NCI-H1694 (cell line): Measurements from ENCODE around the gene PCNX2.
A peak's percentile ranks its signal among the peaks of the same experiment; 100 is the strongest.

Source experiments
- DNase-seq: peaks from one replicate; lab custom pipeline; 2025; lab: John Stamatoyannopoulos, UW

Gene PCNX2

GRCh38 chr1:233256789-233257188, 38.7 kb downstream of the PCNX2 start:
- DNase-seq = no peak

GRCh38 chr1:233256191-233256590, 39.3 kb downstream of the PCNX2 start:
- no peak for DNase-seq

DNA sequence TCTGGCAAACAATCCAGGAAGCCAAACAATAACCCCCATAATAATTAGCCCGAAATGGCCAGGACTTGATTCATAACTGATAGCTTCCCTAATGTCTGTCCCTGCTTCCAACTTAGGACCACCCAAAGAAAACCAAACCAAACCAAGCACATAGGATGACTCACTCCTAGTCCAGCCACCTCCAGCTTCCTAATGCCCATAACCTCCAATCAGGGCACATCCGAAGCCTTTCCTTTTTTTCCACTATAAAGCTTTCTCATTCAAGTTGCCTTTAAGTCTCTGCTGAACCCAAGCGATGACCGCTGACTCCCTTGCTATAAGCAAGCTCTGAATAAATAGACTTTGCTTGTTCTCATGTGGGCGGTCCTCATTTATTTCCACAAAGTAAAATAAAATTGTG, 40.4 kb downstream of the PCNX2 start:
- no peak for DNase-seq

DNA sequence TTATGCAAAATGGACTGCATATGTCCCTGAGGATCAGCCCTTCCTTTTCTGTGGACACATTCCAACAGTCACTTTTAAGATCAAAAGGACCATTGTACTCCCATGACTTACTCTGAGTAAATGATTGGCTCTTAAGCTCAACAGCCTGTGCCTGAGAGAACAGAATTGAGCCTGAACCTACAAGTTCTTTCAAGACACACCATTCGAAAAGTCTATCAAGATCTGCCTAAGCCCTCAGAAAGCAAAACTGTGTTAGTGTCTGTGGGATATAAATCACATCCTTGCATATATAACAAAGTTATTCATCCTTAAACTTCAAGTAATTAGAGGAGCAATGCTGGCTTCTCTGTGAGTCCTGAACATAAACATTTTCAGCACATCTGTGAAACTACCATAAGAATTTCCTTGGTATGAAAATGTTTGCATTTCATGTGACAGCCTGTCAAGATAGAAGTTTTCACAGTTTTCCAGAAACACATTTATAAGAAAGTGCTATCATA, 41.6 kb downstream of the PCNX2 start:
- DNase-seq = no peak

DNA sequence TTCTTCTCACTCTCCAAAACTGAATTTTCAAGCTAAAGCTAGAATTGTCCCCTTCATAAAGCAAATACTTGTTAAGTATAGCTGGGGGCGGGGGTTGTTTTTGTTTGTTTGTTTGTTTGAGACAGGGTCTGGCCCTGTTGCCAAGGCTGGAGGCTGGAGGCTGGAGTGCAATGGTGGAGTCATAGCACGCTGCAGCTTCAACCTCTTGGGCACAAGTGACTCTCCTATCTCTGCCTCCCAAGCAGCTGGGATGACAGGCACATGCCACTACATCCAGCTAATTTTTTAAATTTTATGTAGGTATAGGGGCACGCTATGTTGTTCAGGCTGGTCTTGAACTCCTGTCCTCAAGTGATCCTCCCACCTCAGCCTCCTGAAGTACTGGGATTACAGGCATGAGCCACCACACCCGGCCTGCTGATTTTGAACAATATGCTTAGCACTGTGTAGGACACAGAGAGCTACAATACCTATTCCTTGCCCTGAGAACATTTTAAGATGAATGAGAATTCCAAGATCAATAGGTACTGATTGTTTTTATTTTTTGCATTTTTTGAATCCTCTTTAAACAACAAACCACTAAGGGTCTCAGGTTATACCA, 42.2 kb downstream of the PCNX2 start:
- no peak for DNase-seq

GRCh38 chr1:233252441-233252840, 43.1 kb downstream of the PCNX2 start:
- DNase-seq = no peak

DNA sequence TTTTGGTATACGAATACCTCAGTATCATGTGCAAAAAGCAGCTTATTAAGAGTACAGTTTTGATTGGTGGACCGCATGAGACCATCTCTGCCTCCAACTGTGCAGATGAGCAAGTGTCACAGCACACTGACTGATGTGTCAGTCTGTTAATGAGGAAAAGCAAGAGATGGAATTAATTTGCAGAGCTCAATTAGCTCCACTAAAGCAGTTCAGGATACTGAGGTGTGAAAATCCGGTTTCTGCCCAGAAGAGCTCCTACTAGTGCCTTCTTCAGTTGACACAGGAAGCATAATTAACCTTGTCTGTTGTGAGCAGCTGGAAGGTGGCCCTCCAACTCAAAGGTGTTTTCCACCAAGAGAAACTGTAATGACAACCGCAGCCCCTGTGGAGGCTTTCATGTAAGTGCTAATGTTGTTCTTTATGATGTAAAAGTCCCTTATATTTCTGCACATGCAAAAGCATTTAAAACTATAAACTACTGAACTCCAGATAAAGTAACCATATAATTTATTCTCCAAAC, 44.3 kb downstream of the PCNX2 start:
- DNase-seq = no peak

DNA sequence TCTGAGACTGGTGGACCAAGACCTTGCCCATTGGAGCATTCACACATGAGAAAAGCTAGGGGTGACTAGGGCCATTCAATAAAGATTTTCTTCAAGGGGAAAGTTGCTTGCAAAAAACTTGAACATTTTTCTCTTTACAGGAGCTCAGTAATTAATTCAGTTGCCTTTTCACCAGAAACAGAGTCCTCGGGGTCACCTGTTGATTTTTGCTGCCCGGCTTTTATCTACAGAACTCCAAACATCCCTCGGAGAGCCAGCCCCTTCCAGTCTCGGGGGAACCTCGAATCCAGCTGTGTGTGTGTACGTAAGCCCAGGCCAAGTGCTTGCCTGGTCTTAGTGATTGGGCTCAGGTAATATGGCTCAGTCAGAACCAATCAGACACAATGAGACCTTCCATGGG, 47.5 kb downstream of the PCNX2 start:
- DNase-seq = no peak

DNA sequence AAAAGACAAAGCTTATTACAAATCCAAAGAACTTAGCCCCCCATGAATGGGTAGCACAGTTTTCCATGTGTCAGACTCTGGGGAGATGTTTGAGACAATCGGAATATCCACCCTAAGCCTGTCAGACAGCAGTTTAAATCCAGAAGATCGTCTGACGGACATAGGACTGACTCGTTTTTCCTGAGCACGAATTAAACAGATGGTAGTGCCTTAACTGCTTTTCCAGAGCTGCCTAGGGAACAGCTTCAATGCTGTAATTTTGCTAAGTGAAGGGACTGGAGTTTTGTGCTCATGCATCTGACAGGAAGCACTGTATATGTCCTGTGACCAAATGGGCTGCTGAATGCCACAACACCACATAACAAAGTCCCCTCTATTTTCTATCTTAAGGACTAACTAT, 48.6 kb downstream of the PCNX2 start:
- no peak for DNase-seq

GRCh38 chr1:233245191-233245765, 50.2 kb downstream of the PCNX2 start:
- DNase-seq = no peak

- no peak for DNase-seq
Measured at GRCh38 chr1:233244183-233244582, 51.3 kb downstream of the PCNX2 start.

GRCh38 chr1:233242827-233243483, 52.6 kb downstream of the PCNX2 start:
- no peak for DNase-seq

- DNase-seq = no peak
Measured at GRCh38 chr1:233241759-233242158, 53.8 kb downstream of the PCNX2 start.

DNA sequence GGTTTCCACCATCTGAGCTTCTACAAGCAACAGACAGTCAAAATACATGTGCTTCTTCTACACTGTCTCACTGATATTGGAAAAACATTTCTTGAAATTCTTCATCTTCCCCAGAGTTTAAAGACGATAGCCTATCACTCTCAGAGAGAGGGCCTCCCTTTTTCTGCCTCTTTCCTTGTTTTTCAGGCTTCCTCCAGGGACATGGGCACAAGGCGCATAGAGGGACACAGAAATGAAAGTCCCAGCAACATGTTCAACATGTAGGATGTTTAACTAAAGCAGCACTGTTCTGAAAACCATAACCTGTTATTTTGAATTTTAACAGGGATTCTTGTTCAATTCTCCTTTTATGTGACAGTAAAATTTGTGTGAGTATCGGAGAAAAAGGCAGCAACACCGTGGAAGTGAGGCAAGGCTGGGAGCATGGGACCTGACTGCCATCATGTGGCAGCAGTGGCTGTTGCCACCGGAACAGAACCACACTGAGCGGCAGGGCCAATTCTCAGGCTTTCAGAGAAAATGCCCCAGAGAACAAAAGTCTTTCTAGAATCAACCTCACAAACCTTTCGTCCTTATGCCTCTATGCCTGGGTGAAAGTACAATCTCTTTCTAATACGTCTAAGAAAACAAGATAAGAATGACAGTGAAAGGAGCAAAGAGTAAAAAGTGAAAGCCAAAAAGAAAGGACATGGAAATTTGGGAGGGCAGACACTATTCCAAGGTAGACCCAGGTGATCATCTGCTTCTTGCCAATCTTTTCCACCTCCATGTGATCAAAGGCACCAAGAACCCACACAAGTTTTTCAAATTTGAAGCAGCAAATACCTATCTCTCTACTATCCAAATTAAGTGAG, 54.5 kb downstream of the PCNX2 start:
- peak; percentile 57 for DNase-seq

- DNase-seq = no peak
Measured at GRCh38 chr1:233240371-233240770, 55.2 kb downstream of the PCNX2 start.

DNA sequence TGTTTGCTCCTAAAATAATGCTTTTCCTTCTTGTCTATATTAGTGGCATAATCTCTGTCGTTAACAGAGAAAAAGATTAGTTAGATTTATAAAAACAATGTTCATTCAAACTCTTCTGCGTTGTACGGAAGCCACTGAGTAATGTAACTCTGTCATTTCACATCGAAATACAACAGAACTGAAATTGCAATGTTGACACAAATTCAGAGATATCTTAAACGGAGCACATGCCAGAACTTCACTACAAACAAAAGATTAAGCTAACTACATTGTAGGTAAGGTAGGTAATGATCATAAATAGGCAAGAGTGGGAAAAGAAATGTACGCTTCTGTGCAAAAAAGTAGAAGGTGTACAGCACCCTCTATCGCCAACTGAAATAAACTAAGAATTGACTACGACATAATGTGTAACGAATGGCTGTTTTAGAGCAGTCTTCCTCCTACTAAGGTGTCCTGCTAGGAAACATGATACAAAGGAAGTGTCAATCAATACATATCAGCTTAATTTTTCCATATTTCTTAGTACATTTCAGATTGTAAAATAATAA, 56.6 kb downstream of the PCNX2 start:
- DNase-seq = peak; percentile 27

DNA sequence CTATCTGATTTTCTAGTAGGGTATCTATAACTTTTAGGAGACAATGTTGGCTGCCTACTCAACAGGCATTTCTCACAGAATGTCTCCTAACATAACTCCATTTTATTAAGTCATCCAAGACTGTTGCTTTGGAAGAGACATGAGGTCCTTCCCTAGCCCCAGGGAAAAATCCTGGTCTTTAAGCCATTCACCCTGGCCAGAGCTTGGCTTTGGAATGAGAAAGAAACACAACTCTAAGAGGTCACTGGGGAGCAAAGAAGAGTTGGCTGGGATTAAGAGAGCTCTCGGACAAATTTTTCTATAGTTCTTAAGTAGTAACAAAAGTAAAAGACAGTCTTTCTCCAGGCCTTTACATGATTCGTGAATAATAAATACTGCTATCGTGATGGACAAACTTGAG, 57.9 kb downstream of the PCNX2 start:
- DNase-seq = no peak

- no peak for DNase-seq
Measured at GRCh38 chr1:233233508-233234040, 62.0 kb downstream of the PCNX2 start.

DNA sequence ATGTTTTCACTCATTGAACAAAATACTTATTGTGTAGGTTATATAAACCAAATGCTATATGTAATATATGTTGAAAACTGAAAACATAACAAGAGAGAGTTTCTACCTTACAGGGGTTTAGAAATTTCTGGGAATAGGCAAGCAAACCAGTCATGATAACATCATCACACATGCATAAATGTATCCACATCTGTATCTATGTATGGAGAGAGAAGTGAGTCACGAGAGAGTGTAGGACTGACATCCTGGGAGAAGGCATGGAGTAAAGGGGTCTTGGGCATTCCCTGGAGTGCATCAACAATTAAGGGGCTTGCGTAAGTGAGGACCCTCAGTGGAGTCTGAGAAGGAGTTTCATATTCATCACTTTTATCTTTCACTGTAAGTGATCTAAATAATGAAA, 65.5 kb downstream of the PCNX2 start:
- no peak for DNase-seq

GRCh38 chr1:233229288-233229687, 66.2 kb downstream of the PCNX2 start:
- DNase-seq = no peak

GRCh38 chr1:233227930-233228465, 67.5 kb downstream of the PCNX2 start:
- DNase-seq = no peak

DNA sequence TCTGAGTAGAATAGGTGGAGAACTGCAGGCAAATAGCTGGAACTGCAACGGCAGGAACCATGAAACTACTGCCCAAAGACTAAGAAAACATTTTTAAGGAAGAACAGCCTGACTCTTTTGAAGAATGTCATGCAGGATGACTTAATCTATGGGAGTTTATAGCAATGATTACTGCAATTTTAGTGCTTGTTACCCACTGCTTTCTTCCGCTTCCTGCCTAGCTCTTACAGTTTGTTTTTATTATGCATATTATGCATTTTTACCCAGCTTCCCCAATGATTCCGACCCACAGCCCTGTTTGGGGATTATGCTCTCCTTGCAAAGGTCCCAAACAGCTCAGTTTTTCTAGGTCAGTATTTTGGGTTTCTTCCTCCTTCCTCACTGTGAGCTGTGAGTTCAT, 71.2 kb downstream of the PCNX2 start:
- DNase-seq = no peak
